Endothelial cell of umbilical vein (primary cell): ENCODE results near the gene MAGOHB. TPM values are rescaled to one million over a fixed set of nuclear protein-coding genes. Genes with fewer than 3 reads are reported as not detected.

Experiments used
- BruUV-seq: library from RNA; stranded (reverse); fragments of 400-500 nt; replicated peaks from 2 replicates; lab custom pipeline; 2021; lab: Mats Ljungman, UMichigan
- CTCF ChIA-PET: fragments of 300-600, 350-600 bp; sonication (Branson Sonifier 250); formaldehyde crosslinking; loops from one replicate; lab custom pipeline; 2021; ENCODE audit warnings: antibody characterized with exemption, inconsistent platforms; lab: Charles Lee
- POLR2A ChIA-PET: fragments of 300-600, 350-600 bp; sonication (Branson Sonifier 250); formaldehyde crosslinking; loops from one replicate; lab custom pipeline; 2021; ENCODE audit warnings: antibody characterized with exemption, inconsistent platforms; lab: Charles Lee
- DNase-seq: peaks from one replicate; pipeline ENCODE4 v3.0.0-alpha.2; 2011; ENCODE audit warnings: low read depth, low spot score
- FAIRE-seq: peaks from 2 replicates; lab custom pipeline; 2011; peaks lifted over from hg19 to GRCh38; lab: Jason Lieb, UNC
- H2AFZ ChIP-seq: 2 replicates; pipeline ENCODE4 v1.6.0; 2012; ENCODE audit warnings: low read depth, low read length, control low read depth, inconsistent platforms
- H3K27ac ChIP-seq: 2 replicates; pipeline ENCODE4 v1.5.1; 2011; ENCODE audit warnings: low read depth, mild to moderate bottlenecking, control low read depth, low read length, moderate library complexity; ENCODE audit not compliant: insufficient read depth
- H3K27me3 ChIP-seq, 2 experiments: 2 replicates each; pipeline versions ENCODE4 v1.6.0 to v1.6.1; 2011; ENCODE audit warnings: low read length in 2 of 2, mixed read lengths in 1 of 2; ENCODE audit not compliant: control insufficient read depth in 2 of 2, insufficient read depth in 2 of 2
- H3K36me3 ChIP-seq, 2 experiments: 2 replicates in 1 of 2; 3 replicates in 1 of 2; pipeline ENCODE4 v1.5.1; 2011; ENCODE audit warnings: low read length in 2 of 2, mild to moderate bottlenecking in 1 of 2, moderate library complexity in 1 of 2; ENCODE audit not compliant: control insufficient read depth in 2 of 2, insufficient read depth in 2 of 2; ENCODE audit errors: extremely low read depth in 1 of 2
- H3K4me1 ChIP-seq: 3 replicates; pipeline ENCODE4 v1.5.1; 2011; ENCODE audit warnings: mild to moderate bottlenecking, low read length; ENCODE audit not compliant: control insufficient read depth, insufficient read depth; ENCODE audit errors: extremely low read depth
- H3K4me2 ChIP-seq: 2 replicates; pipeline ENCODE4 v1.6.1; 2011; ENCODE audit warnings: low read length, control low read depth, mixed read lengths; ENCODE audit not compliant: insufficient read depth
- H3K4me3 ChIP-seq, 3 experiments: fragments of 200-600 bp in 1 of 3; sonication (generic), shearing (Covaris generic) in 1 of 3; replicated peaks in 1 of 3; 2 replicates each; pipeline ENCODE4 v1.5.1; 2011 to 2016; ENCODE audit warnings: control low read depth in 3 of 3, low read length in 3 of 3, mild to moderate bottlenecking in 2 of 3, inconsistent platforms in 1 of 3, low read depth in 1 of 3, moderate library complexity in 1 of 3; ENCODE audit not compliant: insufficient read depth in 1 of 3
- H3K79me2 ChIP-seq: 2 replicates; pipeline ENCODE4 v1.6.0; 2012; ENCODE audit warnings: low read length, inconsistent platforms; ENCODE audit not compliant: control insufficient read depth, insufficient read depth
- H3K9ac ChIP-seq: replicated peaks from 2 replicates; pipeline ENCODE3; 2011; ENCODE audit warnings: low read length, control low read depth; ENCODE audit not compliant: insufficient read depth; ENCODE audit errors: extremely low read depth
- H3K9me1 ChIP-seq: replicated peaks from 3 replicates; pipeline ENCODE4 v1.6.0; 2011; ENCODE audit warnings: mild to moderate bottlenecking, low read length; ENCODE audit not compliant: control insufficient read depth, insufficient read depth; ENCODE audit errors: extremely low read depth
- H3K9me3 ChIP-seq: replicated peaks from 2 replicates; pipeline ENCODE4 v1.5.1; 2012; ENCODE audit warnings: low read length, inconsistent platforms; ENCODE audit not compliant: control insufficient read depth, insufficient read depth
- H4K20me1 ChIP-seq: replicated peaks from 2 replicates; pipeline ENCODE3; 2011; ENCODE audit warnings: mild to moderate bottlenecking, low read length; ENCODE audit not compliant: control insufficient read depth, insufficient read depth; ENCODE audit errors: extremely low read depth
- GATA2 ChIP-seq: IDR thresholded peaks from 2 replicates; pipeline ENCODE4 v1.7.0; 2011; ENCODE audit warnings: low read depth, mild to moderate bottlenecking, moderate library complexity, mixed read lengths, low read length; ENCODE audit not compliant: insufficient read length, insufficient read depth
- MYC ChIP-seq: IDR thresholded peaks from one replicate; pipeline ENCODE4 v1.6.1; 2011; ENCODE audit warnings: mild to moderate bottlenecking, low read depth, low read length
- dilution Hi-C: fragments of 300-500 bp; cut with MboI; formaldehyde crosslinking; loops from one replicate; pipeline ENCODE4 v1.15.0; 2019; ENCODE audit warnings: low sequenced_read_pairs; ENCODE audit not compliant: extremely low pct_ligation_motif_present
- intact Hi-C: fragments of 100-400 bp; cut with micrococcal nuclease; formaldehyde crosslinking; loops from one replicate; pipeline ENCODE4 v1.10.0; 2022
- polyA plus RNA-seq, 4 experiments: library from polyadenylated mRNA; depleted of rRNA in 3 of 4; stranded (reverse) in 3 of 4; unstranded in 1 of 4; fragments of >200 nt; gene quantifications; 2 replicates each; pipeline versions ENCODE4 v1.2.1 to v1.2.3, GENCODE V29; 2011 to 2012; ENCODE audit warnings: missing spikeins in 1 of 4
- total RNA-seq: library from RNA; stranded (reverse); gene quantifications from 2 replicates; pipeline ENCODE4 v1.2.3, GENCODE V29; 2021
- TF ChIP-seq, protein P1 (sequence below), 2 donors: IDR thresholded peaks; 1 replicate in 1 of 2; 2 replicates in 1 of 2; pipeline ENCODE4 v1.5.1; 2011; ENCODE audit warnings: low read length in 2 of 2, mild to moderate bottlenecking in 2 of 2, moderate library complexity in 2 of 2, control low read depth in 1 of 2, inconsistent platforms in 1 of 2, low read depth in 1 of 2; ENCODE audit not compliant: insufficient read depth in 1 of 2; ENCODE audit errors: extremely low read depth in 1 of 2

The MAGOHB gene
- total and polyA plus RNA-seq, 2 donors (not counting 3 experiments of a cell fraction or from before 2014, with no cell fraction given) = 8.9 to 48.3 TPM

DNA sequence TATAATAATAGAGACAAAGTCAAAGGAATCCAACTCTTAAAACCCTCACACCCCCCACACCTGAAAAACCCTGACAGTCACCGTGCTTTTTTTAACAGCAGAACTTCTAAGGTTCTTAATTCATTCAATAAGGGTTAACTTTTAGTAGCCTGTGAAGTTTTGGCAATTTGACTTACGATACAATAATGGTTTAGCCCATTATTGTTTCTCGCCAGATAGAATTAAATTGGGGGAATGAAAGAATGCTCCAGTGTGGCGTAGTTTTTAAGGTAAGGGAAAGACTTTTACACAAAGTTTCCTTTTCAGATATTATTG is 604 bp upstream of the MAGOHB start:
- TF ChIP-seq MYC = no peak
- TF ChIP-seq, protein P1, sequence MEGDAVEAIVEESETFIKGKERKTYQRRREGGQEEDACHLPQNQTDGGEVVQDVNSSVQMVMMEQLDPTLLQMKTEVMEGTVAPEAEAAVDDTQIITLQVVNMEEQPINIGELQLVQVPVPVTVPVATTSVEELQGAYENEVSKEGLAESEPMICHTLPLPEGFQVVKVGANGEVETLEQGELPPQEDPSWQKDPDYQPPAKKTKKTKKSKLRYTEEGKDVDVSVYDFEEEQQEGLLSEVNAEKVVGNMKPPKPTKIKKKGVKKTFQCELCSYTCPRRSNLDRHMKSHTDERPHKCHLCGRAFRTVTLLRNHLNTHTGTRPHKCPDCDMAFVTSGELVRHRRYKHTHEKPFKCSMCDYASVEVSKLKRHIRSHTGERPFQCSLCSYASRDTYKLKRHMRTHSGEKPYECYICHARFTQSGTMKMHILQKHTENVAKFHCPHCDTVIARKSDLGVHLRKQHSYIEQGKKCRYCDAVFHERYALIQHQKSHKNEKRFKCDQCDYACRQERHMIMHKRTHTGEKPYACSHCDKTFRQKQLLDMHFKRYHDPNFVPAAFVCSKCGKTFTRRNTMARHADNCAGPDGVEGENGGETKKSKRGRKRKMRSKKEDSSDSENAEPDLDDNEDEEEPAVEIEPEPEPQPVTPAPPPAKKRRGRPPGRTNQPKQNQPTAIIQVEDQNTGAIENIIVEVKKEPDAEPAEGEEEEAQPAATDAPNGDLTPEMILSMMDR (IDR thresholded peaks at IDR 0.05; ENCODE audit: extremely low read depth in 1 of 2, insufficient read depth in 1 of 2, low read depth in 1 of 2, low read length in 2 of 2) = no peak
- no peak for TF ChIP-seq GATA2
- H2AFZ ChIP-seq = peak overlapping the region; percentile 8
- peak overlapping the region; percentile 82 for H3K4me2 ChIP-seq
- peak overlapping the region; percentile 90 for H3K27ac ChIP-seq
- ChIA-PET CTCF (interaction anchor here (0.7 to 2.2 kb wide), 7 partner anchors 16 to 136 kb away, joined by 3 to 9 read pairs (median 3); no protein-coding TSS in a partner anchor), POLR2A (interaction anchor here (1.1 kb wide), 1 partner anchor 27 kb away, joined by 4 read pairs; no protein-coding TSS in a partner anchor)
- BruUV-seq = no TSS peak
- no peaks in the 10 kb centered on the region for H3K27me3 ChIP-seq
- H3K4me1 ChIP-seq = peaks cover 22% of the 10 kb centered on the region
- no peaks in the 10 kb centered on the region for H3K9me1 ChIP-seq
- FAIRE-seq (peak; percentile 4), DNase-seq (no peak)
- peak overlapping the region; percentile 58 to 96 (median 93) for H3K4me3 ChIP-seq
- peak overlapping the region; percentile 98 for H3K9ac ChIP-seq
- peaks cover 4 to 11% of the 10 kb centered on the region in 2 experiments for H3K36me3 ChIP-seq
- dilution Hi-C loops = no loop called here
- H3K79me2 ChIP-seq = peaks cover 24% of the 10 kb centered on the region
- intact Hi-C loops = loop anchor here (5.0 kb wide), 1 partner anchor 282 kb away; no protein-coding TSS in a partner anchor
- H3K9me3 ChIP-seq = no peaks in the 10 kb centered on the region
- no peaks in the 10 kb centered on the region for H4K20me1 ChIP-seq

DNA sequence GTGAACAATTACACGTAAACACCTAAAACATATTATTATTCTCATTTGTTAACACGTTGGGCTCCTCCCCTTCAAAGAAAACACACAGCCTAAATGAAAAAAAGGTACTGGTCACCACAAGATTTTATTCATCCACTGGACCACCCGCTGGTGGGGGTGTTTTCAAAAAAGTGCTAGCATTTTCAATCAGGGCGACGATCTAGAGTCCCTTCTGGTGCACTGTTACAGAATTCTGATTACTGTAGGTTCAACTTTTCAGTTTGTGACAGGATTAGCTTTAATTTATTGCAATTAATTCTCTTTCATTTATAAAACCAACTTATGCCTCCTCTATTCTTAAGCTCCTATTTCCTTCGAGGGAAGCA is 443 bp downstream of the MAGOHB start:
- Histone ChIP-seq H2AFZ (peak overlapping the region; percentile 38), H3K27me3 (no peaks in the 10 kb centered on the region), H3K9me1 (no peaks in the 10 kb centered on the region), H3K9me3 (no peaks in the 10 kb centered on the region), H3K79me2 (peaks cover 24% of the 10 kb centered on the region), H3K4me3 (peak overlapping the region; percentile 58 to 96 (median 93)), H3K4me2 (peak overlapping the region; percentile 82), H3K36me3 (peaks cover 4 to 7% of the 10 kb centered on the region in 2 experiments), H3K4me1 (peaks cover 13% of the 10 kb centered on the region), H4K20me1 (no peaks in the 10 kb centered on the region), H3K27ac (peak overlapping the region; percentile 90), H3K9ac (peak overlapping the region; percentile 98)
- DNase-seq (no peak), FAIRE-seq (no peak)
- ChIA-PET POLR2A (interaction anchor here (1.1 kb wide), 2 partner anchors 28 to 56 kb away, joined by 3 to 4 read pairs; no protein-coding TSS in a partner anchor), CTCF (interaction anchor here (1.7 to 2.2 kb wide), 2 partner anchors 24 to 137 kb away, joined by 8 to 9 read pairs; no protein-coding TSS in a partner anchor)
- dilution Hi-C loops = no loop called here
- TSS peak; percentile 62 for BruUV-seq
- intact Hi-C loops = loop anchor here (1.0 to 5.0 kb wide), 7 partner anchors 28 to 401 kb away; partner anchors contain the start of genes GABARAPL1, STYK1 and YBX3
- no peak for TF ChIP-seq MYC
- TF ChIP-seq, protein P1 (IDR thresholded peaks at IDR 0.05; ENCODE audit: extremely low read depth in 1 of 2, insufficient read depth in 1 of 2, low read depth in 1 of 2, low read length in 2 of 2) = no peak
